ENCODE measurements around the gene ACTG1.

ACTG1 gene

DNA sequence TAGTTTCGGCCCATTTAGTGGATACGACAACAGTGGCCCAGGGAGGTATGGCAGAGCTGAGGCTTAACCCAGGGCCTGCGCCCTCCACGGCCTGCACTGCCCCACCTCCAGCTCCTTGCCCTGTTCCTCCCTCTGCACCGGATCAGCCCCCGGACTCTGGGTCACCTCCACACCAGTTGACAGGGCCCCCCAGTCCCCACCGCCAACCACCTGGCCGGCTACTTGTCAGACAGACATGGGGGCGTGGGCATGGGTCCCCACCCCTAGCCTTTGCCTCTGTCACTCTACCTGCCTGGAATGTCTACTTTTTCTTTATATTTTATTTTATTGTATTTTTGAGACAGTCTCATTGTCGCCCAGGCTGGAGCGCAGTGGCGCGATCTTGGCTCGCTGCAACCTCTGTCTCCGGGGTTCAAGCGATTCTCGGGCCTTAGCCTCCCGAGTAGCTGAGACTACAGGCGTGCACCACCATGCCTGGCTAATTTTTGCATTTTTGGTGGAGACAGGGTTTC is 3.0 kb upstream of the ACTG1 start:
- H2AFZ ChIP-seq (ENCODE audit: low read depth): peak overlapping the region; percentile 82
- H3K9ac ChIP-seq: peak overlapping the region; percentile 74; the same call in 1 of the 2 replicates
- H3K4me2 ChIP-seq: peak overlapping the region; percentile 61
- H3K4me3 ChIP-seq (IDR thresholded peaks at IDR 0.05; ENCODE audit: insufficient read depth, low read depth, low read length): no peak overlapping the region
- peaks cover 6% of the 10 kb centered on the region; the same call in 1 of the 2 replicates for H3K27me3 ChIP-seq (ENCODE audit: insufficient read depth, low read depth)
- H3K79me2 ChIP-seq (ENCODE audit: insufficient read depth, low read depth): peaks cover 19% of the 10 kb centered on the region
- H4K20me1 ChIP-seq (ENCODE audit: insufficient read depth): peaks cover 19% of the 10 kb centered on the region; the same call in 1 of the 2 replicates
- TF ChIP-seq, protein P1, sequence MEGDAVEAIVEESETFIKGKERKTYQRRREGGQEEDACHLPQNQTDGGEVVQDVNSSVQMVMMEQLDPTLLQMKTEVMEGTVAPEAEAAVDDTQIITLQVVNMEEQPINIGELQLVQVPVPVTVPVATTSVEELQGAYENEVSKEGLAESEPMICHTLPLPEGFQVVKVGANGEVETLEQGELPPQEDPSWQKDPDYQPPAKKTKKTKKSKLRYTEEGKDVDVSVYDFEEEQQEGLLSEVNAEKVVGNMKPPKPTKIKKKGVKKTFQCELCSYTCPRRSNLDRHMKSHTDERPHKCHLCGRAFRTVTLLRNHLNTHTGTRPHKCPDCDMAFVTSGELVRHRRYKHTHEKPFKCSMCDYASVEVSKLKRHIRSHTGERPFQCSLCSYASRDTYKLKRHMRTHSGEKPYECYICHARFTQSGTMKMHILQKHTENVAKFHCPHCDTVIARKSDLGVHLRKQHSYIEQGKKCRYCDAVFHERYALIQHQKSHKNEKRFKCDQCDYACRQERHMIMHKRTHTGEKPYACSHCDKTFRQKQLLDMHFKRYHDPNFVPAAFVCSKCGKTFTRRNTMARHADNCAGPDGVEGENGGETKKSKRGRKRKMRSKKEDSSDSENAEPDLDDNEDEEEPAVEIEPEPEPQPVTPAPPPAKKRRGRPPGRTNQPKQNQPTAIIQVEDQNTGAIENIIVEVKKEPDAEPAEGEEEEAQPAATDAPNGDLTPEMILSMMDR (conservative IDR thresholded peaks at IDR 0.05; ENCODE audit: low read depth, low read length): no peak
- H3K4me1 ChIP-seq (ENCODE audit: low read depth, poor library complexity, severe bottlenecking): peaks cover 16% of the 10 kb centered on the region
- peak overlapping the region; percentile 74 for H3K27ac ChIP-seq
- H3K36me3 ChIP-seq (ENCODE audit: insufficient read depth): peaks cover 12% of the 10 kb centered on the region; the same call in 1 of the 2 replicates

DNA sequence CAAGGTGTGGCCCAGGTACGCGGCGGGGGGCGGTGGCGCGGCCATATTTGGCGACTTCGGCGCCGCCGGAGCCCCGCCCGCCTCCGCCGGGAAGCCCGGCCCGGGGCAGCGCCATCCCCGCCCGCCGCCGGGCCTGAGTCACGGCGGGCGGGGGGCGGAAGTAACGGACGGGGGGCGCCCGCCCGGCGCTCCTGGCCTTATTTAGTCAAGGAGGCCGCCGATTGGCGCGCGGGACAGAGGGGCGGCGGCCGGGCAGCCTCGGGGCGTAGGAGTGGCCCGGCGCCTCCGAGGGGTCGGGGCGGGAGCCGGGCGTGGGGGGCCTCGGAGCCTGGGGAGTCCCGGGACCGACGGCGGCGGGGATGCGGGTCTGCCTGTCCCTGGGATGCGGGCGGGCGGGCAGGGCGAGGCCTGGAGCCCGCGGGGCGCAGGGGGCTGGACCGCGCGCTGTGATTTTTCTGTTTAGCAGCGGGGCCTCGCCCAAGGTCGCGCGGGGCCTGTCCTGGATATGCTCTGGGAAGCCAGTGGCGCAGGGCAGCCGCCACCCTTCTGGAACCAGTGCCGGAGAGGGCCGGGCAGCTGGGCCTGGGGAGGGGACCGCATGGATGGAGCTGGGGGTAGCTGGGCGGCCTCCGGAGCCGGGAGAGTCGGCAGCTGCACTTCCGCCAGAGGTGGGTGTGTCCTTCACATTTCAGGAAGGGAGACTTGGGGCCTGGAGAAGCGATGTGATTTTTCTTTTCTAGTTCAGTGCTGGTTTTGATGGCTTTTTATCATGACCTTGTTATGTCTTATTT is 2.3 kb upstream of the ACTG1 start:
- H3K79me2 ChIP-seq (ENCODE audit: insufficient read depth, low read depth): peaks cover 24% of the 10 kb centered on the region

DNA sequence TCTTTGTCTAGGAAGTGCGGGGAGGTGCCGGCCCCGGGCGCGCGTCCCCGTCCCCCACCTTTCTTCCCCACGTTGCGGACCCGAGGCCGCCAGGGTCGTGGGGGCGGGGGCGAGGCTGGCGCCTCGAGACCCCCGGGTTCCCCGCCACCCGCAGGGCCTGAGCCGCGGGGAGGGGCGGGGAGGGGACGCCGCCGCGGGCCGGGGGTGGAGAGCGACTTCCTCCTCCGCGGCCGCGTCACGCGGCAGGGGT is 1.8 kb upstream of the ACTG1 start:
- peak overlapping the region; percentile 74 for H3K27ac ChIP-seq
- peak overlapping the region; percentile 74; the same call in 1 of the 2 replicates for H3K9ac ChIP-seq
- TF ChIP-seq, protein P1 (conservative IDR thresholded peaks at IDR 0.05; ENCODE audit: low read depth, low read length): no peak
- H3K27me3 ChIP-seq (ENCODE audit: insufficient read depth, low read depth): peaks cover 2% of the 10 kb centered on the region; the same call in 1 of the 2 replicates
- peaks cover 24% of the 10 kb centered on the region for H3K79me2 ChIP-seq (ENCODE audit: insufficient read depth, low read depth)
- H2AFZ ChIP-seq (ENCODE audit: low read depth): peak overlapping the region; percentile 82
- H3K4me1 ChIP-seq (ENCODE audit: low read depth, poor library complexity, severe bottlenecking): peaks cover 26% of the 10 kb centered on the region
- H4K20me1 ChIP-seq (ENCODE audit: insufficient read depth): peaks cover 30% of the 10 kb centered on the region; the same call in 1 of the 2 replicates
- no peak overlapping the region for H3K4me3 ChIP-seq (IDR thresholded peaks at IDR 0.05; ENCODE audit: insufficient read depth, low read depth, low read length)
- peak overlapping the region; percentile 61 for H3K4me2 ChIP-seq
- H3K36me3 ChIP-seq (ENCODE audit: insufficient read depth): peaks cover 20% of the 10 kb centered on the region; the same call in 1 of the 2 replicates

More for the DNA sequence above, 2.3 kb upstream of the ACTG1 start:
- Histone ChIP-seq H3K4me3 (IDR thresholded peaks at IDR 0.05; ENCODE audit: insufficient read depth, low read depth, low read length) (no peak overlapping the region), H3K4me2 (peak overlapping the region; percentile 61), H4K20me1 (ENCODE audit: insufficient read depth) (peaks cover 25% of the 10 kb centered on the region; the same call in 1 of the 2 replicates), H3K27me3 (ENCODE audit: insufficient read depth, low read depth) (peaks cover 6% of the 10 kb centered on the region; the same call in 1 of the 2 replicates), H3K36me3 (ENCODE audit: insufficient read depth) (peaks cover 19% of the 10 kb centered on the region; the same call in 1 of the 2 replicates), H3K4me1 (ENCODE audit: low read depth, poor library complexity, severe bottlenecking) (peaks cover 21% of the 10 kb centered on the region), H3K9ac (peak overlapping the region; percentile 74; the same call in 1 of the 2 replicates), H3K27ac (peak overlapping the region; percentile 74), H2AFZ (ENCODE audit: low read depth) (peak overlapping the region; percentile 82)
- TF ChIP-seq, protein P1 (conservative IDR thresholded peaks at IDR 0.05; ENCODE audit: low read depth, low read length): no peak

DNA sequence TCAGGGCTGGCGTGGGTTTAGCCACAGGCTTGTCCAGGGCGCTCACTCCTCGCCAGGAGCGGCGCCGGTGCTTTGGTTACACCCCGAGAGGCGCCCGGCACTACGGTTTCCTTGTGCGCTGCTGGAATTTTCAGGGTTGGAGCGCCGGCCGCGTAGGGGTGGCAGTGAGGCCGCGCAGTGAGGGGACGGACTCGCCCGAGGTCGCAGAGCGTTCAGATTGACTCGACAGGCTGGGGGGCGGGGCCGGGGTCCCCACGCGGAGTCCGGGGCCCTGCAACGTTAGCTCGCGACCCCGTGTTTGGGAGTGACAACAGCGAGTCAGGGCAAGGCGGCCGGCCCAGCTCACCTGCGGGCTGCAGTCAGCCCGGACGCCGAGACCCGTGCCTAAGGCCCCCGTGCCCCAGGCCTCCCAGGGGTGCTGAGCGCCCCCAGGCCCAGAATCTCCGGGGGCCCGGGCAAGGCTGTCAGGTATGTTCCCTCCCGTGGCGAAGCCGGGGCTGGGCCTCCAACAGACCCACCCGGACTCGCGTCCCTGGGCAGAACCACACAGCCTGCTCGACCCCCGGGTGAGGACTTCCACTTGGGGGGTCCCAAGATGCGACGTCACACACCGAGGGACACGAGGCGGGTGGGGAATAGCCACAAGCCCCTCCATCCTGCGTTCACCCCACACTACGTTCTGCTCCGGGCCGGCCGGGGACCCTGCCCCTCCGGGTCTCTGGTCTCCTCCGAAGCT is 1.3 kb upstream of the ACTG1 start:
- peak overlapping the region; percentile 61 for H3K4me2 ChIP-seq
- H3K36me3 ChIP-seq (ENCODE audit: insufficient read depth): peaks cover 20% of the 10 kb centered on the region; the same call in 1 of the 2 replicates
- H3K9ac ChIP-seq: peak overlapping the region; percentile 74; the same call in 1 of the 2 replicates
- H3K27me3 ChIP-seq (ENCODE audit: insufficient read depth, low read depth): 0 out of 2 replicates have a peak, but pooled peaks cover 2% of the 10 kb centered on the region
- peak overlapping the region; percentile 34 for H3K4me3 ChIP-seq (IDR thresholded peaks at IDR 0.05; ENCODE audit: insufficient read depth, low read depth, low read length)
- H3K27ac ChIP-seq: peak overlapping the region; percentile 74
- peaks cover 26% of the 10 kb centered on the region for H3K4me1 ChIP-seq (ENCODE audit: low read depth, poor library complexity, severe bottlenecking)
- peaks cover 24% of the 10 kb centered on the region for H3K79me2 ChIP-seq (ENCODE audit: insufficient read depth, low read depth)
- H4K20me1 ChIP-seq (ENCODE audit: insufficient read depth): peaks cover 30% of the 10 kb centered on the region; the same call in 1 of the 2 replicates
- TF ChIP-seq, protein P1 (conservative IDR thresholded peaks at IDR 0.05; ENCODE audit: low read depth, low read length): no peak
- peak overlapping the region; percentile 82 for H2AFZ ChIP-seq (ENCODE audit: low read depth)

Measured in KMS-11 (cell line).